ENCODE results near the gene RAPGEF1.

- TF ChIP-seq CTCF (IDR thresholded peaks at IDR 0.05; ENCODE audit: low read length) (no peak), EZH2phosphoT487 (IDR thresholded peaks at IDR 0.05; ENCODE audit: low read length) (no peak), EZH2 (optimal IDR thresholded peaks at IDR 0.05; ENCODE audit: low read depth, low read length) (no peak)
Observed at GRCh38 chr9:131731237-131731636, 8.6 kb downstream of the RAPGEF1 start.
